ENCODE results near the gene SLX9. TPM values are rescaled to one million over a fixed set of nuclear protein-coding genes. Genes with fewer than 3 reads are reported as not detected.
A peak's percentile ranks its signal among the peaks of the same experiment; 100 is the strongest.

The SLX9 gene
- total and polyA plus RNA-seq, 9 donors, result 5.6 to 24.1 (median 16.6) TPM

GRCh38 chr21:44929242-44929798 lies 10.5 kb upstream of the SLX9 start:
- WGBS, 3 donors, result 84 to 91% (median 85%) methylated on average over 6 of the region's 6 CpGs
- no peak overlapping the region for H3K27ac ChIP-seq
- H3K4me3 ChIP-seq, result no peak overlapping the region
- H3K36me3 ChIP-seq, result no peaks in the 10 kb centered on the region
- peaks cover 0 to 6% of the 10 kb centered on the region in 2 donors for H3K9me3 ChIP-seq
- intact Hi-C loops (cut with DNase I), result no loop called here
- H3K4me1 ChIP-seq (ENCODE audit: insufficient read depth), result no peaks in the 10 kb centered on the region
- TF ChIP-seq CTCF (IDR thresholded peaks at IDR 0.05) (no peak), POLR2A (IDR thresholded peaks at IDR 0.05) (no peak), EP300 (IDR thresholded peaks at IDR 0.05) (no peak)
- no peak for DNase-seq
- H3K27me3 ChIP-seq, result peaks cover 7% of the 10 kb centered on the region

- no peaks in the 10 kb centered on the region for H3K36me3 ChIP-seq
- TF ChIP-seq POLR2A (IDR thresholded peaks at IDR 0.05) (no peak), CTCF (IDR thresholded peaks at IDR 0.05) (no peak), EP300 (IDR thresholded peaks at IDR 0.05) (no peak)
- peaks cover 0 to 6% of the 10 kb centered on the region in 2 donors for H3K9me3 ChIP-seq
- DNase-seq, result no peak
- intact Hi-C loops (cut with DNase I), result loop anchor here in 1 of 4 donors (10.0 kb wide), 1 partner anchor 115 kb away; the partner anchor contains the start of gene SUMO3
- peaks cover 7% of the 10 kb centered on the region for H3K27me3 ChIP-seq
- H3K27ac ChIP-seq, result no peak overlapping the region
- WGBS, 3 donors, result 50 to 61% (median 55%) methylated on average over 9 of the region's 9 CpGs
- no peaks in the 10 kb centered on the region for H3K4me1 ChIP-seq (ENCODE audit: insufficient read depth)
- H3K4me3 ChIP-seq, result no peak overlapping the region
Measured at GRCh38 chr21:44929799-44930542, 9.9 kb upstream of the SLX9 start.

GRCh38 chr21:44930543-44930981 lies 9.3 kb upstream of the SLX9 start:
- TF ChIP-seq POLR2A (IDR thresholded peaks at IDR 0.05) (no peak), CTCF (IDR thresholded peaks at IDR 0.05) (no peak), EP300 (IDR thresholded peaks at IDR 0.05) (no peak)
- Histone ChIP-seq H3K27ac (no peak overlapping the region), H3K4me3 (no peak overlapping the region), H3K27me3 (peaks cover 7% of the 10 kb centered on the region), H3K4me1 (ENCODE audit: insufficient read depth) (no peaks in the 10 kb centered on the region), H3K9me3 (peaks cover 0 to 6% of the 10 kb centered on the region in 2 donors), H3K36me3 (no peaks in the 10 kb centered on the region)
- intact Hi-C loops (cut with DNase I), result loop anchor here in 1 of 4 donors (10.0 kb wide), 1 partner anchor 116 kb away; the partner anchor contains the start of gene SUMO3
- peak in 1 of 5 donors; percentile 15 for DNase-seq
- WGBS, 3 donors, result 36 to 45% (median 40%) methylated on average over 12 of the region's 12 CpGs

- no peak for TF ChIP-seq CTCF (IDR thresholded peaks at IDR 0.05)
- no peak for TF ChIP-seq POLR2A (IDR thresholded peaks at IDR 0.05)
- no peak for TF ChIP-seq EP300 (IDR thresholded peaks at IDR 0.05)
- DNase-seq, result no peak
- 2 to 3% (median 2%) methylated on average over 18 to 19 of the region's 19 CpGs for WGBS, 3 donors
- H3K9me3 ChIP-seq, result peaks cover 0 to 6% of the 10 kb centered on the region in 2 donors
- H3K27me3 ChIP-seq, result peaks cover 7% of the 10 kb centered on the region
- intact Hi-C loops (cut with DNase I), result loop anchor here in 1 of 4 donors (10.0 kb wide), 1 partner anchor 116 kb away; the partner anchor contains the start of gene SUMO3
- no peak overlapping the region for H3K4me3 ChIP-seq
- H3K36me3 ChIP-seq, result no peaks in the 10 kb centered on the region
- no peak overlapping the region for H3K27ac ChIP-seq
- no peaks in the 10 kb centered on the region for H3K4me1 ChIP-seq (ENCODE audit: insufficient read depth)
Measured at GRCh38 chr21:44931137-44931500, 8.7 kb upstream of the SLX9 start.
